SIG-M5 (cell line): ENCODE measurements around the gene PSMC5.

Experiments
- DNase-seq: peaks from one replicate; lab custom pipeline; 2025; lab: John Stamatoyannopoulos, UW

PSMC5 gene

GRCh38 chr17:63820963-63821561 lies 6.2 kb upstream of the PSMC5 start:
- DNase-seq = no peak

- DNase-seq = no peak
Observed at GRCh38 chr17:63821804-63822203, 5.4 kb upstream of the PSMC5 start.

- DNase-seq = no peak
Observed at GRCh38 chr17:63822537-63822936, 4.7 kb upstream of the PSMC5 start.

GRCh38 chr17:63823659-63824331 lies 3.4 kb upstream of the PSMC5 start:
- DNase-seq = no peak

- no peak for DNase-seq
Observed at GRCh38 chr17:63824362-63824761, 2.9 kb upstream of the PSMC5 start.

GRCh38 chr17:63826468-63827001 lies 696 bp upstream of the PSMC5 start:
- no peak for DNase-seq

- DNase-seq = no peak
Observed at GRCh38 chr17:63827801-63828221, 580 bp downstream of the PSMC5 start.

GRCh38 chr17:63828936-63829335 lies 1.7 kb downstream of the PSMC5 start:
- DNase-seq = no peak

GRCh38 chr17:63830278-63830677 lies 3.0 kb downstream of the PSMC5 start:
- no peak for DNase-seq

GRCh38 chr17:63830904-63831491 lies 3.8 kb downstream of the PSMC5 start:
- DNase-seq = no peak

- no peak for DNase-seq
Observed at GRCh38 chr17:63831505-63831904, 4.3 kb downstream of the PSMC5 start.

- no peak for DNase-seq
Observed at GRCh38 chr17:63832014-63832413, 4.8 kb downstream of the PSMC5 start.

- DNase-seq = no peak
Observed at GRCh38 chr17:63832455-63832854, 5.2 kb downstream of the PSMC5 start.

- no peak for DNase-seq
Observed at GRCh38 chr17:63833026-63833740, 6.0 kb downstream of the PSMC5 start.

GRCh38 chr17:63833741-63834373 lies 6.6 kb downstream of the PSMC5 start:
- no peak for DNase-seq

GRCh38 chr17:63834431-63835166 lies 7.4 kb downstream of the PSMC5 start:
- peak; percentile 72 for DNase-seq

- no peak for DNase-seq
Observed at GRCh38 chr17:63835167-63835720, 8.0 kb downstream of the PSMC5 start.

- DNase-seq = no peak
Observed at GRCh38 chr17:63836811-63837210, 9.6 kb downstream of the PSMC5 start.

- no peak for DNase-seq
Observed at GRCh38 chr17:63837480-63837879, 10.2 kb downstream of the PSMC5 start.

- DNase-seq = no peak
Observed at GRCh38 chr17:63837962-63838600, 10.8 kb downstream of the PSMC5 start.
